HepG2 (cell line): ENCODE data around the gene GTF2E1. TPM values are rescaled to one million over a fixed set of nuclear protein-coding genes. Genes with fewer than 3 reads are reported as not detected.
A peak's percentile ranks its signal among the peaks of the same experiment; 100 is the strongest.

Experiments used
- EP300 ChIP-seq, 3 experiments: sonication (generic) in 1 of 3; formaldehyde crosslinking in 1 of 3; IDR thresholded peaks; 2 replicates each; pipeline versions ENCODE4 v1.5.1 to v1.6.1; 2011 to 2020; ENCODE audit warnings: low read depth in 2 of 3, low read length in 2 of 3, borderline replicate concordance in 1 of 3, improper control_type of control experiment in 1 of 3, mild to moderate bottlenecking in 1 of 3, missing genetic modification reagents in 1 of 3, moderate library complexity in 1 of 3
- GABPA ChIP-seq, 2 experiments: IDR thresholded peaks; 2 replicates each; pipeline ENCODE4 v1.6.1; 2011 to 2016; ENCODE audit warnings: low read depth in 2 of 2, low read length in 1 of 2, missing biosample characterization in 1 of 2, missing genetic modification characterization in 1 of 2
- HNF4A ChIP-seq: sonication (generic); formaldehyde crosslinking; IDR thresholded peaks from 2 replicates; pipeline ENCODE4 v1.4.0; 2020; ENCODE audit warnings: missing genetic modification reagents
- KAT2B ChIP-seq: fragments of 150-350 bp; IDR thresholded peaks from 2 replicates; pipeline ENCODE4 v1.6.1; 2014; ENCODE audit warnings: low read depth, low read length, borderline replicate concordance
- KMT2A ChIP-seq: sonication (generic); formaldehyde crosslinking; IDR thresholded peaks from 2 replicates; pipeline ENCODE4 v1.4.0; 2020; ENCODE audit warnings: missing genetic modification reagents
- NPAS2 ChIP-seq: sonication (generic); formaldehyde crosslinking; IDR thresholded peaks from 2 replicates; pipeline ENCODE4 v1.8.0; 2022; ENCODE audit warnings: mild to moderate bottlenecking, missing genetic modification reagents, borderline replicate concordance
- NR3C1 ChIP-seq: sonication (generic); formaldehyde crosslinking; IDR thresholded peaks from 2 replicates; pipeline ENCODE4 v1.4.0; 2020; ENCODE audit warnings: missing genetic modification reagents
- PCBP2 ChIP-seq: fragments of 200-400 bp; formaldehyde crosslinking; optimal IDR thresholded peaks from 2 replicates; pipeline ENCODE3; 2018; ENCODE audit warnings: low read length, low read depth; ENCODE audit not compliant: poor library complexity, severe bottlenecking
- TEAD3 ChIP-seq: optimal IDR thresholded peaks from 2 replicates; pipeline ENCODE3; 2016; ENCODE audit warnings: borderline replicate concordance
- THAP11 ChIP-seq: IDR thresholded peaks from 2 replicates; pipeline ENCODE4 v1.6.1; 2016; ENCODE audit warnings: missing biosample characterization, missing genetic modification reagents
- ZFP82 ChIP-seq: sonication (generic); formaldehyde crosslinking; IDR thresholded peaks from 2 replicates; pipeline ENCODE4 v1.5.1; 2020; ENCODE audit warnings: mild to moderate bottlenecking, missing genetic modification reagents, borderline replicate concordance
- ZNF232 ChIP-seq: sonication (generic); formaldehyde crosslinking; IDR thresholded peaks from 2 replicates; pipeline ENCODE4 v1.4.0; 2020; ENCODE audit warnings: missing genetic modification reagents, borderline replicate concordance
- ZNF235 ChIP-seq: sonication (generic); formaldehyde crosslinking; IDR thresholded peaks from 2 replicates; pipeline ENCODE4 v1.8.1; 2023; ENCODE audit warnings: mild to moderate bottlenecking, missing genetic modification reagents, borderline replicate concordance
- ZNF569 ChIP-seq: sonication (generic); formaldehyde crosslinking; IDR thresholded peaks from 2 replicates; pipeline ENCODE4 v1.5.0; 2020; ENCODE audit warnings: mild to moderate bottlenecking, missing genetic modification reagents, moderate library complexity, borderline replicate concordance
- ZNF7 ChIP-seq: IDR thresholded peaks from 2 replicates; pipeline ENCODE4 v1.6.1; 2016; ENCODE audit warnings: missing biosample characterization, missing genetic modification reagents
- polyA plus RNA-seq, 8 experiments: library from polyadenylated mRNA; depleted of rRNA in 3 of 8; stranded (reverse) in 7 of 8; unstranded in 1 of 8; fragments of >200 nt; fragmentation: Illumina TruSeq in 4 of 8; extraction: Trizol in 4 of 8; gene quantifications; 2 replicates each; pipeline versions ENCODE4 v1.2.1 to v1.2.3, GENCODE V29; 2011 to 2016; ENCODE audit warnings: low read depth in 4 of 8, missing spikeins in 1 of 8, mixed read lengths in 1 of 8; ENCODE audit not compliant: insufficient read depth in 1 of 8
- total RNA-seq, 5 experiments: library from RNA; depleted of rRNA; stranded (reverse); fragments of >200 nt; fragmentation: Illumina TruSeq; extraction: Trizol; gene quantifications; 2 replicates each; pipeline ENCODE4 v1.2.3, GENCODE V29; 2016; ENCODE audit warnings: low read depth in 1 of 5
- TF ChIP-seq, protein P1 (sequence below): sonication (generic); formaldehyde crosslinking; IDR thresholded peaks from 2 replicates; pipeline ENCODE4 v1.5.0; 2020; ENCODE audit warnings: mild to moderate bottlenecking, missing genetic modification reagents
- TF ChIP-seq, protein P2 (sequence below): sonication (generic); formaldehyde crosslinking; IDR thresholded peaks from 2 replicates; pipeline ENCODE4 v1.8.0; 2022; ENCODE audit warnings: mild to moderate bottlenecking, missing genetic modification reagents; ENCODE audit not compliant: insufficient replicate concordance
- TF ChIP-seq, protein P3 (sequence below): sonication (generic); formaldehyde crosslinking; IDR thresholded peaks from 2 replicates; pipeline ENCODE4 v1.8.1; 2022; ENCODE audit warnings: low read depth, mild to moderate bottlenecking, missing genetic modification reagents
- TF ChIP-seq, protein P4 (sequence below): sonication (generic); formaldehyde crosslinking; IDR thresholded peaks from 2 replicates; pipeline ENCODE4 v1.5.1; 2020; ENCODE audit warnings: mild to moderate bottlenecking, missing genetic modification reagents

GTF2E1 gene
- total and polyA plus RNA-seq, 2 of the 13 experiments (the other 11 are each of a cell fraction or from before 2014, with no cell fraction given): 7.7 to 21.5 TPM

DNA sequence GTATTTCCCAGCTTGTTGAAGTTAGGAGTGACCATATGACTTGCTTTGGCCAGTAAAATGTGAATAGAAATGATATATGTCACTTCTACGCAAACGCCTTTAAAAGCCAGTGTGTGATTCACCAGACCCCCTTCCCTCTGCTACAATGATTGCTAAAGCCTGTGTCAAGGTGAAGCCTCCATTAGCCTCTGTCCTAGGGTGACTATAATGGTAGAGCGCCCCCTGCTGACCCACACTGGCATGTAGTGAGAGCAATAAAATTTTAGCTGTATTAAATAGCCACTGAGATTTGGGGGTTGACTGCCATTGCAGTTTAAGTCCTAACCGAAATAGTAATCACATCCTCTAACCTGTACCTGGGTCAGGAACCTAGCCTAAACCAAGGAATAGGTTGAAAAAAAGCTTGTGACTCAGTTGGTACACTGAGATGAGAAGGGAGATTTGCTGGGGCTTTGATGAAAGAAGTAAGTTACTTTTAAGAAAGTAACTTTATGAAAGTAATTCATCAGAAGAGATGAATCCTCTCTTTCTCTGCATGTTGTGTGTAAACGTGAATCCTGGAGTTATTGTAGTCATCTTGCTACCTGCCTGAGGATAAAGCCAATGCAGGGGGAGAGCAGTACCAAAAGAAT, 52.6 kb downstream of the GTF2E1 start (continued):
- no peak for TF ChIP-seq HNF4A (CRISPR knock-in tag)
- TF ChIP-seq, protein P1, sequence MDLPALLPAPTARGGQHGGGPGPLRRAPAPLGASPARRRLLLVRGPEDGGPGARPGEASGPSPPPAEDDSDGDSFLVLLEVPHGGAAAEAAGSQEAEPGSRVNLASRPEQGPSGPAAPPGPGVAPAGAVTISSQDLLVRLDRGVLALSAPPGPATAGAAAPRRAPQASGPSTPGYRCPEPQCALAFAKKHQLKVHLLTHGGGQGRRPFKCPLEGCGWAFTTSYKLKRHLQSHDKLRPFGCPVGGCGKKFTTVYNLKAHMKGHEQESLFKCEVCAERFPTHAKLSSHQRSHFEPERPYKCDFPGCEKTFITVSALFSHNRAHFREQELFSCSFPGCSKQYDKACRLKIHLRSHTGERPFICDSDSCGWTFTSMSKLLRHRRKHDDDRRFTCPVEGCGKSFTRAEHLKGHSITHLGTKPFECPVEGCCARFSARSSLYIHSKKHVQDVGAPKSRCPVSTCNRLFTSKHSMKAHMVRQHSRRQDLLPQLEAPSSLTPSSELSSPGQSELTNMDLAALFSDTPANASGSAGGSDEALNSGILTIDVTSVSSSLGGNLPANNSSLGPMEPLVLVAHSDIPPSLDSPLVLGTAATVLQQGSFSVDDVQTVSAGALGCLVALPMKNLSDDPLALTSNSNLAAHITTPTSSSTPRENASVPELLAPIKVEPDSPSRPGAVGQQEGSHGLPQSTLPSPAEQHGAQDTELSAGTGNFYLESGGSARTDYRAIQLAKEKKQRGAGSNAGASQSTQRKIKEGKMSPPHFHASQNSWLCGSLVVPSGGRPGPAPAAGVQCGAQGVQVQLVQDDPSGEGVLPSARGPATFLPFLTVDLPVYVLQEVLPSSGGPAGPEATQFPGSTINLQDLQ (CRISPR knock-in tag): no peak
- TF ChIP-seq KAT2B: no peak
- TF ChIP-seq THAP11: no peak
- TF ChIP-seq KMT2A: no peak
- no peak for TF ChIP-seq EP300 (IDR thresholded peaks at IDR 0.05; ENCODE audit: low read depth in 2 of 2, low read length in 2 of 2)
- TF ChIP-seq EP300 (CRISPR knock-in tag; IDR thresholded peaks at IDR 0.05; ENCODE audit: borderline replicate concordance): no peak
- no peak for TF ChIP-seq ZNF7
- TF ChIP-seq ZNF569 (CRISPR knock-in tag): no peak
- TF ChIP-seq, protein P2, sequence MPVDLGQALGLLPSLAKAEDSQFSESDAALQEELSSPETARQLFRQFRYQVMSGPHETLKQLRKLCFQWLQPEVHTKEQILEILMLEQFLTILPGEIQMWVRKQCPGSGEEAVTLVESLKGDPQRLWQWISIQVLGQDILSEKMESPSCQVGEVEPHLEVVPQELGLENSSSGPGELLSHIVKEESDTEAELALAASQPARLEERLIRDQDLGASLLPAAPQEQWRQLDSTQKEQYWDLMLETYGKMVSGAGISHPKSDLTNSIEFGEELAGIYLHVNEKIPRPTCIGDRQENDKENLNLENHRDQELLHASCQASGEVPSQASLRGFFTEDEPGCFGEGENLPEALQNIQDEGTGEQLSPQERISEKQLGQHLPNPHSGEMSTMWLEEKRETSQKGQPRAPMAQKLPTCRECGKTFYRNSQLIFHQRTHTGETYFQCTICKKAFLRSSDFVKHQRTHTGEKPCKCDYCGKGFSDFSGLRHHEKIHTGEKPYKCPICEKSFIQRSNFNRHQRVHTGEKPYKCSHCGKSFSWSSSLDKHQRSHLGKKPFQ (CRISPR knock-in tag): no peak
- TF ChIP-seq, protein P3, sequence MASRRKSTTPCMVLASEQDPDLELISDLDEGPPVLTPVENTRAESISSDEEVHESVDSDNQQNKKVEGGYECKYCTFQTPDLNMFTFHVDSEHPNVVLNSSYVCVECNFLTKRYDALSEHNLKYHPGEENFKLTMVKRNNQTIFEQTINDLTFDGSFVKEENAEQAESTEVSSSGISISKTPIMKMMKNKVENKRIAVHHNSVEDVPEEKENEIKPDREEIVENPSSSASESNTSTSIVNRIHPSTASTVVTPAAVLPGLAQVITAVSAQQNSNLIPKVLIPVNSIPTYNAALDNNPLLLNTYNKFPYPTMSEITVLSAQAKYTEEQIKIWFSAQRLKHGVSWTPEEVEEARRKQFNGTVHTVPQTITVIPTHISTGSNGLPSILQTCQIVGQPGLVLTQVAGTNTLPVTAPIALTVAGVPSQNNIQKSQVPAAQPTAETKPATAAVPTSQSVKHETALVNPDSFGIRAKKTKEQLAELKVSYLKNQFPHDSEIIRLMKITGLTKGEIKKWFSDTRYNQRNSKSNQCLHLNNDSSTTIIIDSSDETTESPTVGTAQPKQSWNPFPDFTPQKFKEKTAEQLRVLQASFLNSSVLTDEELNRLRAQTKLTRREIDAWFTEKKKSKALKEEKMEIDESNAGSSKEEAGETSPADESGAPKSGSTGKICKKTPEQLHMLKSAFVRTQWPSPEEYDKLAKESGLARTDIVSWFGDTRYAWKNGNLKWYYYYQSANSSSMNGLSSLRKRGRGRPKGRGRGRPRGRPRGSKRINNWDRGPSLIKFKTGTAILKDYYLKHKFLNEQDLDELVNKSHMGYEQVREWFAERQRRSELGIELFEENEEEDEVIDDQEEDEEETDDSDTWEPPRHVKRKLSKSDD (CRISPR knock-in tag): no peak
- TF ChIP-seq GABPA (IDR thresholded peaks at IDR 0.05; ENCODE audit: low read depth, low read length): no peak
- no peak for TF ChIP-seq GABPA (CRISPR knock-in tag; IDR thresholded peaks at IDR 0.05; ENCODE audit: low read depth)
- TF ChIP-seq NR3C1 (CRISPR knock-in tag): no peak
- TF ChIP-seq TEAD3 (CRISPR knock-in tag): peak; percentile 52
- TF ChIP-seq, protein P4, sequence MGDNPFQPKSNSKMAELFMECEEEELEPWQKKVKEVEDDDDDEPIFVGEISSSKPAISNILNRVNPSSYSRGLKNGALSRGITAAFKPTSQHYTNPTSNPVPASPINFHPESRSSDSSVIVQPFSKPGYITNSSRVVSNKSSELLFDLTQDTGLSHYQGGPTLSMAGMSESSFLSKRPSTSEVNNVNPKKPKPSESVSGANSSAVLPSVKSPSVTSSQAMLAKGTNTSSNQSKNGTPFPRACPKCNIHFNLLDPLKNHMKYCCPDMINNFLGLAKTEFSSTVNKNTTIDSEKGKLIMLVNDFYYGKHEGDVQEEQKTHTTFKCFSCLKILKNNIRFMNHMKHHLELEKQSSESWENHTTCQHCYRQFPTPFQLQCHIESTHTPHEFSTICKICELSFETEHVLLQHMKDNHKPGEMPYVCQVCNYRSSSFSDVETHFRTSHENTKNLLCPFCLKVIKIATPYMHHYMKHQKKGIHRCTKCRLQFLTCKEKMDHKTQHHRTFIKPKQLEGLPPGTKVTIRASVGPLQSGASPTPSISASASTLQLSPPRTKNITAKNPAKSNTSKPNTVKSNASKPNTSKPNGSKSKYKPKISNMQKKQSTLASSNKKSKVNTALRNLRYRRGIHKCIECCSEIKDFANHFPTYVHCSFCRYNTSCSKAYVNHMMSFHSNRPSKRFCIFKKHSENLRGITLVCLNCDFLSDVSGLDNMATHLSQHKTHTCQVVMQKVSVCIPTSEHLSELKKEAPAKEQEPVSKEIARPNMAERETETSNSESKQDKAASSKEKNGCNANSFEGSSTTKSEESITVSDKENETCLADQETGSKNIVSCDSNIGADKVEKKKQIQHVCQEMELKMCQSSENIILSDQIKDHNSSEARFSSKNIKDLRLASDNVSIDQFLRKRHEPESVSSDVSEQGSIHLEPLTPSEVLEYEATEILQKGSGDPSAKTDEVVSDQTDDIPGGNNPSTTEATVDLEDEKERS (CRISPR knock-in tag): no peak
- no peak for TF ChIP-seq ZNF235
- no peak for TF ChIP-seq PCBP2
- TF ChIP-seq NPAS2 (CRISPR knock-in tag): no peak
- no peak for TF ChIP-seq ZNF232
- no peak for TF ChIP-seq ZFP82
